GM11168 (cell line): ENCODE data around the gene HOXD11.

Source experiments
- in situ Hi-C: fragments of 300-500 bp; cut with MboI; formaldehyde crosslinking; loops from one replicate; pipeline ENCODE4 v1.12.0; 2022; ENCODE audit warnings: low sequenced_read_pairs; ENCODE audit not compliant: unreplicated experiment

The HOXD11 gene

GRCh38 chr2:176106581-176107539, at the start of gene HOXD11:
Gene HOXD11, plus strand, starts transcription at chr2:176107280. Its CDS starts 76 bp downstream, at chr2:176107356.
- in situ Hi-C loops = no loop called here

- in situ Hi-C loops = loop anchor here (25.0 kb wide), 1 partner anchor 702 kb away; no protein-coding TSS in a partner anchor
Measured at GRCh38 chr2:176063958-176064357, 43.1 kb upstream of the HOXD11 start.

GRCh38 chr2:176066645-176067588, 40.2 kb upstream of the HOXD11 start:
- in situ Hi-C loops = loop anchor here (25.0 kb wide), 1 partner anchor 705 kb away; no protein-coding TSS in a partner anchor

- in situ Hi-C loops = loop anchor here (25.0 kb wide), 1 partner anchor 706 kb away; no protein-coding TSS in a partner anchor
Measured at GRCh38 chr2:176067589-176068418, 39.3 kb upstream of the HOXD11 start.

GRCh38 chr2:176068419-176068832, 38.7 kb upstream of the HOXD11 start:
- in situ Hi-C loops = loop anchor here (25.0 kb wide), 1 partner anchor 706 kb away; no protein-coding TSS in a partner anchor

GRCh38 chr2:176071330-176072291, 35.5 kb upstream of the HOXD11 start:
- in situ Hi-C loops = loop anchor here (25.0 kb wide), 1 partner anchor 709 kb away; no protein-coding TSS in a partner anchor

GRCh38 chr2:176072292-176072669, 34.8 kb upstream of the HOXD11 start:
- in situ Hi-C loops = loop anchor here (25.0 kb wide), 1 partner anchor 710 kb away; no protein-coding TSS in a partner anchor

GRCh38 chr2:176072951-176073904, 33.9 kb upstream of the HOXD11 start:
- in situ Hi-C loops = loop anchor here (25.0 kb wide), 1 partner anchor 711 kb away; no protein-coding TSS in a partner anchor

- in situ Hi-C loops = loop anchor here (25.0 kb wide), 1 partner anchor 713 kb away; no protein-coding TSS in a partner anchor
Measured at GRCh38 chr2:176074919-176075425, 32.1 kb upstream of the HOXD11 start.

- in situ Hi-C loops = no loop called here
Measured at GRCh38 chr2:176075481-176075880, 31.6 kb upstream of the HOXD11 start.

GRCh38 chr2:176076063-176076462, 31.0 kb upstream of the HOXD11 start:
- in situ Hi-C loops = no loop called here

- in situ Hi-C loops = no loop called here
Measured at GRCh38 chr2:176076796-176077195, 30.3 kb upstream of the HOXD11 start.

- in situ Hi-C loops = no loop called here
Measured at GRCh38 chr2:176078541-176079284, 28.4 kb upstream of the HOXD11 start.

- in situ Hi-C loops = no loop called here
Measured at GRCh38 chr2:176079285-176079830, 27.7 kb upstream of the HOXD11 start.

- in situ Hi-C loops = no loop called here
Measured at GRCh38 chr2:176079831-176080539, 27.1 kb upstream of the HOXD11 start.
